Inferior parietal cortex (tissue), 1 donor: ENCODE measurements around the gene NNT.
"Not testable (repeated sequence)": the region's sequence is repeated elsewhere in the genome, so short reads cannot be mapped to it uniquely, and the experiment has no call there.

Source experiments
- DNase-seq: peaks from one replicate; pipeline ENCODE4 v3.0.0-alpha.2; 2016; ENCODE audit errors: extremely low spot score

NNT gene

GRCh38 chr5:43627028-43627427, 24.0 kb downstream of the NNT start:
- DNase-seq, result no peak

GRCh38 chr5:43631182-43631910, 28.4 kb downstream of the NNT start:
- peak; percentile 92 for DNase-seq

- no peak for DNase-seq
These were observed 31.6 kb downstream of the NNT start for GRCh38 chr5:43634621-43635020.

GRCh38 chr5:43635374-43635773, 32.4 kb downstream of the NNT start:
- DNase-seq, result no peak

- no peak for DNase-seq
These were observed 33.1 kb downstream of the NNT start for GRCh38 chr5:43636076-43636475.

GRCh38 chr5:43637416-43637815, 34.4 kb downstream of the NNT start:
- no peak for DNase-seq

GRCh38 chr5:43638107-43638506, 35.1 kb downstream of the NNT start:
- DNase-seq, result no peak

- DNase-seq, result no peak
These were observed 35.6 kb downstream of the NNT start for GRCh38 chr5:43638546-43638945.

- no peak for DNase-seq
These were observed 36.6 kb downstream of the NNT start for GRCh38 chr5:43639566-43639965.

- DNase-seq, result no peak
These were observed 39.4 kb downstream of the NNT start for GRCh38 chr5:43642428-43642827.

GRCh38 chr5:43643327-43643726, 40.3 kb downstream of the NNT start:
- no peak for DNase-seq

GRCh38 chr5:43643750-43644149, 40.8 kb downstream of the NNT start:
- DNase-seq, result no peak

- DNase-seq, result no peak
These were observed 44.0 kb downstream of the NNT start for GRCh38 chr5:43646992-43647391.

GRCh38 chr5:43647789-43648188, 44.8 kb downstream of the NNT start:
- no peak for DNase-seq

GRCh38 chr5:43648499-43649124, 45.6 kb downstream of the NNT start:
- no peak for DNase-seq

GRCh38 chr5:43649256-43649655, 46.3 kb downstream of the NNT start:
- no peak for DNase-seq

- no peak for DNase-seq
These were observed 49.7 kb downstream of the NNT start for GRCh38 chr5:43652537-43653302.

- no peak for DNase-seq
These were observed 55.5 kb downstream of the NNT start for GRCh38 chr5:43658509-43658908.

- DNase-seq, result no peak
These were observed 56.1 kb downstream of the NNT start for GRCh38 chr5:43659075-43659474.

GRCh38 chr5:43661102-43661501, 58.1 kb downstream of the NNT start:
- no peak for DNase-seq

- no peak for DNase-seq
These were observed 60.9 kb downstream of the NNT start for GRCh38 chr5:43663916-43664315.

GRCh38 chr5:43664501-43665040, 61.6 kb downstream of the NNT start:
- no peak for DNase-seq

GRCh38 chr5:43665749-43666148, 62.8 kb downstream of the NNT start:
- not testable (repeated sequence) for DNase-seq
